Smooth muscle cell of the brain vasculature (primary cell): ENCODE results near the gene PDLIM1.

Experiments used
- DNase-seq: peaks from one replicate; pipeline ENCODE4 v3.0.0-alpha.2; 2012; ENCODE audit warnings: low read depth, low spot score

The PDLIM1 gene

GRCh38 chr10:95289003-95289920 is 1.5 kb downstream of the PDLIM1 start:
- no peak for DNase-seq

GRCh38 chr10:95288303-95288702 is 2.5 kb downstream of the PDLIM1 start:
- no peak for DNase-seq

GRCh38 chr10:95287281-95287680 is 3.5 kb downstream of the PDLIM1 start:
- DNase-seq, result no peak

GRCh38 chr10:95286707-95287106 is 4.1 kb downstream of the PDLIM1 start:
- no peak for DNase-seq

- no peak for DNase-seq
Observed at GRCh38 chr10:95285556-95285955, 5.2 kb downstream of the PDLIM1 start.

GRCh38 chr10:95284807-95285206 is 6.0 kb downstream of the PDLIM1 start:
- no peak for DNase-seq

- no peak for DNase-seq
Observed at GRCh38 chr10:95282107-95282506, 8.7 kb downstream of the PDLIM1 start.

GRCh38 chr10:95281206-95281605 is 9.6 kb downstream of the PDLIM1 start:
- DNase-seq, result no peak

GRCh38 chr10:95280637-95281036 is 10.2 kb downstream of the PDLIM1 start:
- no peak for DNase-seq

GRCh38 chr10:95279042-95279820 is 11.6 kb downstream of the PDLIM1 start:
- no peak for DNase-seq

- peak; percentile 89 for DNase-seq
Observed at GRCh38 chr10:95278061-95278988, 12.5 kb downstream of the PDLIM1 start.

- DNase-seq, result no peak
Observed at GRCh38 chr10:95277614-95278013, 13.2 kb downstream of the PDLIM1 start.

GRCh38 chr10:95277201-95277570 is 13.6 kb downstream of the PDLIM1 start:
- no peak for DNase-seq

GRCh38 chr10:95276367-95277200 is 14.2 kb downstream of the PDLIM1 start:
- no peak for DNase-seq

- DNase-seq, result no peak
Observed at GRCh38 chr10:95275726-95276366, 15.0 kb downstream of the PDLIM1 start.

GRCh38 chr10:95273393-95274312 is 17.1 kb downstream of the PDLIM1 start:
- no peak for DNase-seq

GRCh38 chr10:95268438-95268837 is 22.4 kb downstream of the PDLIM1 start:
- peak; percentile 69 for DNase-seq

GRCh38 chr10:95267251-95267650 is 23.6 kb downstream of the PDLIM1 start:
- DNase-seq, result no peak

GRCh38 chr10:95266674-95267095 is 24.1 kb downstream of the PDLIM1 start:
- no peak for DNase-seq
